Fibroblast of skin of right biceps (primary cell): ENCODE measurements around the gene PROX1.
A peak's percentile ranks its signal among the peaks of the same experiment; 100 is the strongest.

Experiments
- DNase-seq: peaks from one replicate; pipeline ENCODE4 v3.0.0-alpha.2; 2013

The PROX1 gene

DNA sequence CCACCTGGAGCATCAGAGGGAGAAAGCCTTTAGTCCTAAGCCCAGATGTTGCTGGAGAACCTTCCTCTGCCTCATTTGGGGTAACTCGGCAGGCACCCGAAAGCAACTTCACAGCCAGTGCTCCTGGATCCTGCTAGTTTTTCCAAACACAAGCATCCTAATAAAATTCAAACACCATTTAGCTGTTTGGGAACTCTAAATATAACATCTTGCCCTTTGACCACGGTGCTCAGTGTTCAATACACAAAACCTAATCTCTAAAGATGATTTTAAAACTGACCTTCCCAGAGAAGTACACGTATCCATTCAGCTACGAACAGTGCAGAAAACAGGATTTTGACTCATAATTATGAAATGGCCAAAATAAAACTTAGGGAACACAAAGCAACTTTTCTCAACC lies 40.3 kb downstream of the PROX1 start:
- no peak for DNase-seq

DNA sequence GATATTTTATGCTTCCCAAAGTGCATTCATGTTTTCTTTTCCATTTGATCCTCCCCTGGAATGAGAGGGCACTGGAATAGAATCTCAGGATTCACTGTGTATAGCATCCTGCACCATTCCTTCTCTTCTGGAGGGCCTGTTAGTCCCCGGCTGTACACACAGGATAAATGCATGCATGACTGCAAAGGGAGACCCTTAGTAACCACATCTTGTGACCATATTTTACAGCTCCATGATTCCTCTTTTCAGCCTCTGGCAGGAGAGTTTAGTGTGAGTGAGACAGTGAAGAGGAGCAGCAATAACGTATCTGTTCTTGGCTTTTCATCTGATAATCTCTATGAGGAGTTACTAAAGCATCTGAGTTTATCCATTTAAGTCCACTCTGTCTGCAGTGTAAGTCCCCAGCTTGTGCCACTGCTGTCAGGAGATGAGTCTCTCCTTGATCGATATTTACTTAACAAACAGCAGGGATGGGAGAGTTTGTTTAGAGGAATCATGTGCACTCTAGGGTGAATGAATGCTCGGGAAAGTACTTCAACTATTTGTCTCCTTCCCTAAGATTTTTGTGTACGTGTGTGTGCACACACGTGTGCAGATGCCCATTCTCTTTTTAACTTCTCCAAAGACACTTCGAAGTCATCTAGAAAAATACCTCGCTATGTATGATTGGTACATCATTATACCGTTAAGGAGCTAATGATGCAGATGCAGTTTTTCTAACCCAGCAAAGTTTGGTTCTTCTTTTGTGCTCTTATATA lies 41.1 kb downstream of the PROX1 start:
- DNase-seq, result no peak

DNA sequence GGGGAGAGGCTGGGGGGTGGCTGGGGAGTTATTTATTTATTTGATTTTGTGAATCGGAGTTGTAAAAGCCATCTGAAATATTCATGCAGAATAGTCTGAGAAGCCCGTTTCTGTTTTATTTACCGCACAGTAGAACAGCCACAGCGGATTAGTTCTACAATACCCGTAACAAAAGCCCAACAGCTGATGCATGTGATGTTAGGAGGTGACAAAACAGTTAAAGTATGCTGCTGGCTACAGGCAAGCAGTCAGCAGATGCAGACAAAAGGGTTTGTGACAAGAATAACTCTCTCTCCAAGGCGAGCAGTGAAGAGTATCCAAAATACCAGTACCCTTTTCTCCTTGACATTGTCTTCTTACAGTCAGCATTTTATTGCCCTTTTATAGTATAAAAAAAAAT lies 42.0 kb downstream of the PROX1 start:
- DNase-seq, result peak; percentile 3

DNA sequence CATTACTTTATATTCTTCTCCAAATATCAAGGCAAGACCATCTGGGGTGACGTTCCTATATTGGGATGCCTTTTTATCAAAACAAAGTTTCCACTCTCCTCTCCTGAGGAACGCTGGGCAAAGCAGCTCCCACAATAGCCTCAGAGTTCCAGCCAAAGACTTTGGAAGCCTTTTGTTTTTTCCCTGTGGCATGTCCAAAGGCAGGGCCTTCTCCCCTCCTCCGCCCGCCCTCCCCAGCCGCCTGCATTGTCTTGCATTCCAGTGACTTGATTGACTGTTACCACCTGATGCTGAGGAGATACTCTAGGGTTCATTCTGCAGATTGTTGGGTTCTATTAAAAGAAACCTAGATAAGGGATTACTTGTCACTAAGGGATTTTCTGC lies 43.5 kb downstream of the PROX1 start:
- no peak for DNase-seq

DNA sequence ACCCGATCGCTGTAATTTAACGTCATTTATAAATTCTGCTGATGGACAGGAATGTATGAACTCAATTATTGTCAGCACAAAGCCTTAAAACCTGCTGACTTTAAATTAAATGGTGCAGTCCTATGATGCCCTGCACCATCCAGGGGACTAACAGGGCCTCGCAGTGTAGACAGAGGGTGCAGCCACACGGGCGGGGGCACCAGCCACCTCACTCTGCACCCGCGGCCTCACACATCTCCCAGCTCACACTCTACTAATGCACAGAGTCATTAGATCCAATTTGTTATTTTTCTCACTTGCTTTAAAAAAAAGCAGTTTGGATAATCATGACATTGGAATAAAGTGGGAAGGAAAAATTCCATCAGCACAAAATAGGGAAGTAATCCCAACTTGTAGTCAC lies 49.7 kb downstream of the PROX1 start:
- no peak for DNase-seq

DNA sequence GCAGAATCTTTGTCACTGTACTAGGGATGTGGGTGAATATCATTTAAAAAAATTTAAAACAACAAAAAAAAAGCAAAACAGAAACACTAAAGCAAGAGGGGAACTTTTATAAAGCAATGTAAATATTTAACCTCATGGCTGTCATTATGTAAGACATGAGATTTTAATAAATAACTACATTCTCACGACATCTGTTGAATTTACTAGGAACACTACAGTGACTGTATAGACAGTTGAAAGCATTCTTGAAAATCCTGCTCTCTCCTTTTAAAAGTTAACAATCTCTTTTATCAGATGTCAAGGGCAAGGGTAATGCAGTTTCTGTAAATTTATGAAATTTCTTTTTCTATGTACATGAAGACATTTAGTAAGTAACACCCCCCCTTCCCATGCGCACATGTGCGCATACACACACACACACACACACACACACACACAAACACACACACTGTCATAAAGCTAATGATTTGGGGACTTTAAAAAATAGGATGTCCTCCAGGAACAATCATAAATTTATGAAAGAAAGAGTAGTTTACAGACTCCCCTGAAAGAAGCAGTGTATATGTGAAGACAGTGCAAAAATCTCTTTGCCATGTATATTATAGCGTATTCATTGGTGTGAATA lies 51.7 kb downstream of the PROX1 start:
- no peak for DNase-seq

DNA sequence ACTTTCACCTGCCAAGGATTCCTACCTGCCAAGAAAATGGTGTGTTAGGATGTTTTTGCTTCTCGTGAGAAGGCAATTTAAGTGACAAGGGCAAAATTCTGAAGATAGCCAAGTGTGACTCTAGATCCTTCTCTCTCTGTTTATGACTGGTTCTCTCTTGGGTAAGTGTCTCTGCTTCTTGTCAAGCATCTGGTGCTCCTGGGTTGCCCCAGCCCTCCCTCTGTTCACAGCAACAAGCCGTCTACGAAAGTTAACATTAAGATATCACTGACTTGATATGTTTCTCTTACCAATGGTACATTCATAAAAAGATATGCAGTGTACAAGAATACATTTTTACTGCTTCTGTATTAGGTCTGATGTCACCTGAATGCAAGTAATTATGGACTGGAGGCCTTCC lies 55.4 kb downstream of the PROX1 start:
- DNase-seq, result no peak

DNA sequence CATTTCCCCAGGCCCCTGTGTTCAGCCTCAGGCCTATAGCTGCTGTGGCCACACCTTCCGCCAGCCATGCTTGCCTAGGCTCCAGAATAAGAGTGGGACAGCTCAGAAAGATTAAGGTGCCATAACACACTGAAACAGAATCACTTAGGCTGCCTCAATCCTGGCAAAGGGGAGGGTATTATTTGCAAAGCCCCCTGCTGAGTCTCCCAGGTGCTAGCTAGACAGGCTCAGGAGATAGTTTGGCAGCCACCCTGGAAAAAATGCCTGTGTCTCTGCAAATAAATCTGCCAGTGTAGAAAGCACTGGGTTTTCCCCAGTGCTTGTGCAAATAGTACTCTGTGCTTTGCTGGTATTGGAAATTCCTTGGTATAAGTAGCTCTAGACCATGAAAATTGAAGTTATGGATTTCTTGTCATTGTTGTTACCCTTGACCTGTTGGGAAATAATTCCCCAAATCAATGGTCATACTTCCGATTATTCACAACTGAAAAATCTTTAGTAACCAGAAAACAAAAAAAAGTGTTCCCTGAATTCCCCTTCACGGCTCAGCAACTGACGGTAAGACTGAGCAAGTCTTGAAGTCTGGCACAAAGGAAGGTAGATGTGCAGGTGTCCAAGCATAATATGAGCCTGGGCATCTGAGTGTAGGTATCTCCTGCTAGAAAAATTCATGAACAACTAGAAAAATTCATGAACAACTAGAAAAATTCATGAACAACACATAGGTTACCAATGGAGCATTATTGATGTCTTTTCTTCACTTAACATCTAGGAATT lies 56.9 kb downstream of the PROX1 start:
- no peak for DNase-seq

DNA sequence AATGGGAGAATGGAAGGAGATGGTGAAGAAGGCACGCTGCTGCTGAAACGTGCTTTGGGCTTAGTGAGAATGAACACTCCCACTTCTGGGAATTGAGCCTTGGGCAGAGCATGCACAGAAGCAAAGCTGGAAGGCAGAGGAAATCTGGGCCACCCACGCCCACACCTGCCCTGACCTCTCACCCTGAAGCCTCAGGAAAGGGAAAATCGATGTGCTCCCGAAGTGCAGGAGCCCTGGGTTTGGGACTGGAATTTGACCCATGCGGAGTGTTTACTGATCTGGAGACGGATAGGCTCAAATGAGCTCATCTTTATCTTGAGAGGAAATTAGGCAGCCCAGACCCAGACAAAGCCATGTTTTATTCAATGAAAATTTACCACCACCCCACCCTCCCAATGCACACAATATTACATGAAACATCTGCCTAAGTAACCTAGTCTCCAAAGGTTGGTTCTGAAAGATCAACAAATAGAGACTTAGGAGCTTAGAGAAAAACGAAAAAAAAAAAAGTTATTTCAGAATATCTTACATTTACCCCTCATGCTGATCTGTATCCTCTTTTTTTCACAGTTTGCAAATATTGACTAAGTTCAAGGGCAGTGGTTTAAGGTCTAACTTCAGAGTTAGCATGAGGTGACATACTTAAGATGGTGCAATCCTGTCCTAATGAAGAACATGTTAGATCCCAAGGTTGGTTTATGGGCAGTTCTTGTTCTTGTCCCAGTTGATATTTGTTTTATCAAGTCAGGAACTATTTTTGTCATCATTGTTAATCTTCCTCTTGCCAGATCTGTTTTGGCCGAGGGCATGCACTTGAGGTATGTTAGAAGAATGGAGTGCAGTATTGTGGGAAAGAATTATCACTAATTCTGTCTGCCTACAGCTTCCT lies 63.0 kb downstream of the PROX1 start:
- no peak for DNase-seq

DNA sequence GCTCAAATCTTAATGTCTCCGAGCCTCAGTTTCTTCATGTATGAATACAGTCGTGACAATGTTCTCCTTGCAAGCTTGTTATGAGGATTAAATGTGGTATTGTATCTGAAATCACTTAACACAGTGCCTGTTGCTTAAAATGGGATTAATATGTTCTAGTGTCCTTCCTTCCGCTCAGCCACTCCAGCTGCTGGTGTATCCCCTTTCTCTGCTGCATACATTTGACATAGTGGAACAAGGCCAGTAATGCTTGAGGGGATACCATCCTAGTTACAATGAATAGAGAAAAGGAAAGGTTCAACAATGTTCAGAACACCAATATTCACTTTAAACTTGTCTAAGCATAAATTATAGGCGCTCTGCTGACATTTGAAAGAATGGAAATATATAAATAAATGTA lies 64.0 kb downstream of the PROX1 start:
- DNase-seq, result no peak

DNA sequence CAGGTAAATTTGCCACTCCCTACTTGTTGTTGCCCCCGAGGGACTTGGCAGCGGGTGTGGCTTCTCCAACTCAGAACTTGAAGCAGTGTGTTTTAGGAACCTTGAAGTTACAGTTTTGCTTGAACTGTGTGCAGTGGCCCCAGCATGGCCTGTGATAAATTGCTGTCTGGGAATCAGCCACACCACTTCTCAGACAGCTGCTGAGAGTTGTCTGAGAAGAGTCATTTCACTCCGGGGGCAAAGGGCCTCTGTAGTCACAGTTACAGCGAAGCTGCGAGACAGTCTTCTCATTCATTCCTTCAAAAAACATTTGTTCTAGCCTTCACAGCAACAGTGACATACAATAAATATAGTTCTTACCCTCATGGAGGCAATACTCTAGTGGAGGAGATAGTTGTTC lies 70.3 kb downstream of the PROX1 start:
- no peak for DNase-seq

DNA sequence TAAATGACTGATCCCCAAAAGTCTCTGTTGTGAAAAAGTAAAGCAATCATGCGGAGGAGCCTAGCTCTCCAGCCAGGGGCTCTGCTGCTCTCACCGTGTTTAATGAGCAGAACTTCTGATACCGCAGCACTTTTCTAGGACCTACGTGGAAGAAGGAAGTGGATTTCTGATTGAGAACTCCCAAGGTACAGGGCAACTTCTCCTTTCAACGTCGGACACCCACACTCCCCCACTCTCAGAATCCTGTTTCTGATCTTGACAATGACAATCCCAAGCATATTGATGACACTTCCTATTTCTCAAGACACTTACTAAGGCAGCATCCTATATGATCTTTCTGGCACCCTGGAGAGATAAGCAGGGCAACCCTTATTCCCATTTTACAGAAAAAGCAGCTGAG lies 78.4 kb downstream of the PROX1 start:
- no peak for DNase-seq

DNA sequence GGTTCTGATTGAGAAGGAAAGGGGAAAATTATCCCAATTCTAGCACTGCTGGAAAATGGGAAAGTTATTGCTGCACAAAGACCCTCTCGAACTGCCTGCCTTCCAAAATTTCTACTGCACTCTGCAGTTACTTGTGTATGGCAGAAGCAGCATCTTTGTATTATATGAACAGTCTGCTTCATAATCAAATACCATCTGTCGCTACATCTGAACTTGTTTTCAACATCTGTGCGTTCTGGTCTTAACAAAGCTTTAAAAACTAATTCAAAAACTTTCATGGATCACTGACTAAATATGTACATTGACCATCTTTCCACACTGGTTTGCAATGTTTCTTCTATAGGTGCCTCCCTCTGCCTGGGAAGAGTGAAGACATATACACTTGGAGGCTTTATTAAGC lies 79.2 kb downstream of the PROX1 start:
- no peak for DNase-seq

DNA sequence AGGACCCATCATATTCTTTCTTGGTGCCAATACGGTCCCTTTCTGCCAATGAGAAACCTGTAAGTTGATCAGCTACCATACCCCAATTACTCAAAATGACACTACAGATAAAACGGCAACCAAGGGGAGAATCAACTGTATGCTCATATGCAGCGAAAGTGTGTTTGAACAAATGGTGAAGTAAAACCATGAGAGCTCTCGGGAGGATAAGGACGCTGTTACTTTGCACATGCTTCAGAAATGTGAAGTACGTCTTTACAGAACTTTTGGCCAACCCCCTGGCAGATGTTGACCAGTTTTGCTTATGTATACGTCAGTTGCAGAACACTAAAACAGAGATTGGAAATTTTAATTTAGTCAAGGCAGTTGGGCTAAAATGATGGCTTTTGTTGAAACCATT lies 79.6 kb downstream of the PROX1 start:
- DNase-seq, result no peak

DNA sequence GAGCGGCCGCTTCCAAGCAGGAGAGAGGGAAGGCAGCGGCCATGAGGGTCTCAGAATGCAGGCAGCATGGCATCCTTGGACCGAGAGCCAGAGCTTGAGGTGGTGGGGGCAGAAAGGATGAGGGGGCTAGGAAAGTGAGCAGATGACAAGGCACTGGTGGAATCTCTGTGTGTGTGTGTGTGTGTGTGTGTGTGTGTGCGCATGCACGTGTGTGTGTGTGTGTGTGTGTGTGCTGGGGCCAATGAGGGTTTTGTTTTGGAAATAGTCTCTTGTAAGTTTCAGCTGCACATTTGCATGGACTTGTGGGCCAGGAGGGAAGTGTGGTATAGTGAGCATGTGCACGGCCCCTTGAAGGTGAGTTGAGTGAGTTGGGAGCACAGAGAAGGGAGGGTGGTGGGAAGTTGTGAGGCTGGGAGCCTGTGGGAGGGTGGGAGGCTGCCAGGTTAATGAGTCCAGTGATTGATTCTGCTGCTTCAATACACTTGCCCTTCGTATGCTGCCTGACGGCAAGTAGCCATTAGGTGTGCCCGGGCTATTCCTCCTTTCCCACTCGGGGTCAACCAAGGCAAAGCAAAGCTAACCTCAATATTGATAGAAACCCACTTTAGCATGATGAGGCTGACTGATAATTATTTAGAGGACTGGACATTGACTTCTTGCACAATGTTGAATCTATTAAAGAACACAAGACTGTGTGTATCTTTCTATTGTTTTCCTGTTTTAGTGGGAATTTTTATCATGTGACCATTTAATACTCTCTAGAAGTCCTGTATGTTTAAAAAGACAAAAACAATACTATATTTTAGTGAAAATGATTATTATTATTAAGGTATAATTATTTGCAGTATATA lies 80.3 kb downstream of the PROX1 start:
- DNase-seq, result no peak

DNA sequence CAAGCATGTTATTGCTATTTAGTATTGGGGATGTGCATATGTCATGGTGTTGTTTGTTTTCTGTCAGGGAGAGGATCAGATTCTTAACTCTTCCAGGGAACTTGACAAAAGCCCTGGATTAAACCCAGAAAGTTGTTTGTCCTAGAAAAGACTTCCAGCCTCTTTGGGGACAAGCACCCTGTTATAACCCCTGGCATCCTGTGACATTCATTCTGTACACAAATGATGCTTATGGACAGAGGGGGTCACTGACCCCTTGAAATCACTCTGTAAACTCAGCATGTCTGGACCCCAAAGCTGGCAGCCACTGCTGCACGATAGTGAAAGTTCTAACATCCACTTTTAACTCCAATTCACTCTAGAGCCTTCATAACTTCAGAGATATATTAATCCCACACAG lies 81.2 kb downstream of the PROX1 start:
- DNase-seq, result no peak

DNA sequence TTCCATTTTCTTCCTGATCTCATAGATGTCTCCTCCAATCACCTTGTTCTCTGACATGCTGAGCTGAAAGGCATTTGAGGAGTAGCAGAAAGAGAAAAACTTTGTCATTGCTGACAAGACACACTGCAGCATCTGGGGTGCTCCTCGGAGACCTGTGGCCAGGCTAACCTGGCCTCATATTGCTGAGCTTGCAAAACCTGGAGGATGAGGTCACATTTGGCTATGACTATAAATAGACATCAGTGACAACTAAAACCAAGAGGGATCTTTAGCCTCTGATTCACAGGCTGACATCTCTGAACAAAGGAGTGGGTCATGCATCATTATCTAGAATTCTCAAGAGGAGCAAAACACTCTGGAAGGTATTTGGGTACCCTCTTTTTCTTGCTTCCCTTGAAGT lies 83.7 kb downstream of the PROX1 start:
- no peak for DNase-seq

DNA sequence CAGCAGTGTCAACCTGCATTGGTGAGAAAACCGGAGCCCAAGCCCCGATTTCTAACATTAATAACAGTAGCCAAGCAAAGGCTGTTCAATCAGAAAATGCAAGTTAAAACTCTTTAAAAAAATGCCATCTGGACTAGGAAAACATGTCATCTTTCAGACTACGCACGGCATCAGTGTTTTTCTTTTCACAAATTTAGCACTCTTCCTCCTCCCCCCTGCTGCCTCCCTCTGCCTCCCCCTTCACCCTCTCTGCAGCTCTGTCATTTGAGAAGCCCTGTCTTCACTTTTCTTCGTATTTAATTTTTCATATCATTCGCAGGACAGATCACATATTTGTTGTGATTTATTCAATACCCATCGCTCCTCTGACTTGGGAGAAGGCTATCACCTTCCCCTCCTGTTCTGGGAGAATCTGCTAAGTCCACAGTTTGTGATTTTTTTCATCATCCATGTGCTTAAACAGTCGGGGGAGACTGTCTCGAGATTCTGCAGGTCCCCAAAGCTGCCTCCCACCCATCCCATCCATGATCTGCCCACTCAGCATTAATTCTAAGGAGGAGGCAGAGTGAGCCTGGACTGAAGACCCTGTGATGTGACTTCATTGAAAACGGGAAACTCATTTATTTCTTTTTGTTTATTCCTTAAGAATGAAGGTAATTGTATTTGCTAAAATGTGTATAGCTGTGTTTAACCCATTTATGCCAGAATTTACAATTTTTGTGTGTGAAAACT lies 84.8 kb downstream of the PROX1 start:
- no peak for DNase-seq

DNA sequence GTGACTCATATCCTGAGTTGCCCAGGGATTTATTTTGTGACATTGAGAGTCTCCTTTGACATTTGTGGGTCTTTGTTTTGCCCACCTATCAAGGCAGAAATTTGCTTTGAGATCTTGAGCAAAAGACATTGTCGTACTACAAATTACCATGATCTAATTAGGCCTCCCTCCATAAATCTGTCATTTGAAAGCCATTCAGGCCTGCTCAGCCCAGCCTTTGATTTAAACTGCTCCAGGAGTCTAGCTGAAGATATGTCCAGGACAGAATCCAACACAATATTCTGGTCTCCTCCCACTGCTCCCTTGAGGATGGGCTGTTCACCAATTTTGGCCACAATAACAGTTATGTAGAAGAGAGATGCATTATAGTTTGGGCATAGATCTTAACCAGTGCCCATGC lies 86.7 kb downstream of the PROX1 start:
- no peak for DNase-seq

DNA sequence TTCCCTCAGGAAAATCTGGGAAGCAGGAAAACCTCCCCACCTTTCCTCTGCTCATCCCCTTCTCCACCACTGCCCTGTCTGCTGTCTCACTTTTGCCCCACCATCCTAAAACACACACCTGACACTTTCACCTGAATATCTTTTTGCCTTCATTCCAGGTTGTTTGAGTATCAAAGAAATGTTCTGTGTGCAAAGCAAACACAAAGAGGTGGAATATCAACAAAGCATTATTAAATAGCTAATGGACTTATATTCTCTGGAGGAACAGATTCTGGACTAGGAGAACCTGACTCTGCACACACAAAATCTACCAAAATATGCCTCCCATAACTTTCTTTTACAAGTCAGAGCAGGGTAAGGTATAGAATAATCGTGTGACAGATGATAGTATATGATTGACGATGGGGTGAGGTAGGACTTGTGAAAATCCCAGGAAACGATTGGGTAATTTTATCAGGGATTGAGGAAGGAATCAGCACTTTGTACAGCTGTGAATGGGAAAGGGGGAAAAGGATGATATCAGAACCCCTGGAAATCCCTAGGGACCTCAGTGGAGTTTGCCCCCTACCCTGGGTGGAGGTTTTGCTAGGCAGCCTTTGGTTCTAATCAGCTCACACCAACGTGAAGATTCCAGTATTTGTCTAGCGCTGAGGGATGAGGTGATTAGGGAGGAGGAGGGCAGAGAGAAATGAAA lies 87.7 kb downstream of the PROX1 start:
- DNase-seq, result no peak
